Cerebellar cortex (tissue), 1 donor: ENCODE results near the gene TEX35.

ENCODE experiments used
- DNase-seq: peaks from one replicate; pipeline ENCODE4 v3.0.0-alpha.2; 2015; ENCODE audit warnings: low spot score

TEX35 gene

DNA sequence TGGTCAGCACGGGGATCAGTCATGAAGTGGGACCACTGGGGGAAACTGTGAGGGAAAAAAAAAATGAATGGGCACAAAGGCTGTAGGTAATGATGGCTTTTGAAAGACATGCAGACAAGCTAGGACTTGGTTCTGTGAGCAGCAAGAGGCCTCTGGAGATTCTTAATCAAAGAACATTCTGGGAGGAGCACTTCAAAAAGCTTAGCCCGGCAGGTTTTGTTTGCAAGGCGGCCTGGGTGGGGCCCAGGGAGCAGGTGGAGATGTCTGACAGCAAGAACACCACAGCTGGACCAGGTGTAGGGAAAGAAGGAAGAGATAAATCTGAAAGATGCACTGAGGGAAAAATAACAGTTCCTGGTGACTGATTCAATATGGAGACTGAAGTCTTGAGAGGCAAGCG, 6.0 kb downstream of the TEX35 start:
- DNase-seq = no peak

DNA sequence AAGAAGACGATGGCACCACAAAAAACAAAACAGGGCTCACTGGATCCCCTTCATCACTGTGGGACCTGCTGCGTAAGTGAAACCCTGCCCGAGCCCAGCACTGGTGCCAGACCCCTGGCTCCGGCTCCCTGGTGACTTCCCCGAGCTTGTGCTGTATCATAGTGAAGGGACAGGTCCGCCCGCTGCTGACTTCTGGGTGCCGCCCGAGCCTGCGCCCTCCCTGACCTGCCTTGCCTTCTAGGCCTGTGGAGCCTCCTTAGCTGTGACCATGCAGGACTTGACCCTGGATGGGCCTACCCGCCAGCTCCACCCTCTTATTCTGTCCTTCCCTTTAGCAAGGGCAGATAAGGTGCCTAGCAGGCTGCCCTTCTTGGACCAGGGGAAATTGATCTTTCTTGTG, 7.9 kb downstream of the TEX35 start:
- DNase-seq = no peak

DNA sequence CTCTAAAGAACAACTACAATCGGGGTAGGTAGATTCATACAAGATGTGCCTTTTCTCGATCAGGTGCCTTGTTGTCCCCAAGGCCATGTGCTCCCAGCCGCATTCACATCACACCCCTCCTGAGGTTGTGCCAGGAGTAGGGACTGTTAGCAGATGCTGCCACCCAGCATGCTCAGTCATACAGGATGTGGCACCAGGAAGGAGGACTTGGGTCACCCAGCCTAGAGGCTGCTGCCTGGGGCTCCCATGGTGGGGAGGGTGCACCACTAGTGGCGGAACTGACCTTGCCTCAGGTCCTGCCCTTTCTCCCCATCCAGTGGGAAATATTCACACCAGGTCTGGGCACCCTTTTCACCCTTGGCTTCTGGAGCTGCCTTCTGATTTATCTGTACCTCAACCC, 8.3 kb downstream of the TEX35 start:
- no peak for DNase-seq

DNA sequence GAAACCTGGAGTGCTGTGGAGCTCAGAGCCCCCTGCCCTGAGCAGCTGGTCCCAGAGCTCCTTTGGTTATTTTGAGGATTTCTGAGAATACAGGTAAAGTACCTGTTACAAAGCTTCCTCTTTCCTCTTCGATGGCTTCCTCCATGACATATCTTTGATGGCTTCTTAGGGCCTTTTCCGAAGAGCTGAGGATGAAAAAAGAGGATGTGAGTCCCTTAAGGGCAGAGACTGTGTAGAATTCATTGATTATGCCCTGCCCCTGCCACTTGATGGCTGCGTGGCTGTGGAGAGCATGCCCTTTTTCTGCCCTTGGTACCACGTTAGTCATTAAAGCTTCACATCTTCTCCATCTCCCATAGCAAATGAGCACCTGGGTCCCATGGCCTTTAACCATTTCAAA, 14.2 kb downstream of the TEX35 start:
- DNase-seq = no peak

DNA sequence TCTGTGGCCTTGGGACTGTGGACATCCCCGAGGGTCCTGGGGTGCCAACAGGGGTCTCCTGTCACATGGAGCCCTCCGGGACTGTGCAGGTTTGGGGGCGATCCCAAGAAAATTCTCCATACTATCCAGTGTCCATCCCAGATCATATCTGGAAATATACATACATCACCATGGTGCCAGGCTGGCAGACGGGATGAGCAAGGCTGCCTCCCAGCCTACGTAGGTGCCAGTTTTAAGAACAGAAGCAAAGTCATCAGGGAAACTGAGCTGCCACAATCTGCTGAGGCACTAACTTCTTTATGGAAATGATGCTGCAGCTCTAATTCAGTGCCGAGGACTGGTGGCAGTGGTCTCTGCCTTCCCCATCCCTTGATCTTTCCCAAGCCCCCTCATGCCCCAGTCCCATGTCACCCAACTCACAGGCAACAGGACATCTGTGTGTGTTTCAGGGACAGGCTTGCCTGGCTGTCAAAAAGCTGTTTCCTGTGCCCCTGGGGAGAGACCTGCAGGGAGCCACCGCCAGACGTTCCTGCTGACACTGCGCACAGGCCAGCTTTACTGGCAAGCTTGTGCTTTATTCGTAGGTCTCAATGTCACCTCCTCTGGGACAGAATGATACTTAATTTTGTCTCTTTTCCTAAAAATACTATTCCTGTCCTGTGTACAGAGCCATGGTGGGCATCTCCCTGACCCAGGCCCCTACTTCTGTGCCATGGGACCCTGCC, 15.5 kb downstream of the TEX35 start:
- DNase-seq = no peak

DNA sequence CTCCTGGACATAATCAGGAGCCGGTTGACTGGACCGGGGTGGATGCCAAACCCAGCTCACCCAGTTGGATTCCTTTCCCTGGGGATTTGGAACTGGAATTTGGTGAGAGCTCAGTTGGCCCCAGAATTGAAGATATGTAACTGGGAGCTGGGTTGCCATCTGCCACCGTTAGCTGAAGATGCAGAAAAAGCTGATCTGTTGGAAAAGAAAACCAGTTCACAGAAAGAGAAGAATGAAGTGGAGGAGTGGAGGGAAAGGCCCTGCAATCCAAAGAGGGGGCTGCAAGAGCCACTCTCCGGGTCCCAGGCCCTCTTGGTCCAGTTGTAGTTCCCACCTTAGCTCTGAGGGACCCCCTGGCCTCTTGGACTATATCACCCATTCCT, 16.0 kb downstream of the TEX35 start:
- peak; percentile 44 for DNase-seq

DNA sequence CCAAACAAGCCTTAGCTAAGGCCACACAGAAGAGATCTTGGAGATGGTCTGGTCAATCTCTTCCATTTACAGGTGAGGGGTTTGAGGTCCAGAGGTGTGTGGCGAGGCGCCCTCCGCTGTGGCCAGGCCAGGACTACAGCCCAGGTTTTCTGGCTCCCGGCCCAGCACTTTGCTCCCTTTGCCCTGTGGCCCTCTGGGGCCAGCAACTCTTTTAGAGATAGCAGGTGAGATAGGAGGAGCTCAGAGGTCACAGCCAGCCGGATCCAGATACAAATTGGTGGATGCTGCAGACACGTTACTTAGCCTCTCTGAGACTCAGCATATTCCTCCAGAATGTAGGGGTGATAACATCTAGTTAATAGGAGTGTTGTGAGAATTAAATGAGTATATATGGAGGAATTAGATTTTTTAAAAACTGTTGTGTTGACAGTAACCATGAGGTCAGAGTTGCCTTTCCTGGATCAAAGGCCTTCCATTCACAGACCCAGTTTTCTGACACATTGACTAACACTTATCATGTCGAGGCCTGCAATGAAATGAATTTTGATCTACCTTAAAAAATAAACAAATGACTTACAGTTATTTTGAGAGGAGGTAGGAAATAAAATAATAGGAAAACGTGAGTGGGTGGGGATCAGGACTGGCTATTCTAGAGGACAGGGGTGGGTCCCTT, 16.6 kb downstream of the TEX35 start:
- DNase-seq = no peak

DNA sequence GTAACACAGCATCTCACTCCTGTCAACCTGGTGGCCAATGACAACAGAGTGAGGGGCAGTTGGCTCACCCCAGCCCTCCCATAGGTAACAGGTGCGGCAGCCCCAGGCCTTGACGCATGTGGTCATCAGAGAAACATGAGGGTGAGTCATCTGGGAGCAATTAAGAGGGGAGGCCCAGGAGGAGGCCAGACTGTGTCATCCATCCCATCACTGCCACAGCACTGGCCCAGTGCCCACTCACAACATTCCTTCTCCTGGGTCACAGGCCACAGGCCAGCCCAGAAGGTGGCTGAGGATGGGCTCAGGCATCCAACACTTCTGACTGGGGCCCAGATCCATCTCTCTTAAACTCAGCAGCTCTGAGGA, 17.1 kb downstream of the TEX35 start:
- no peak for DNase-seq

DNA sequence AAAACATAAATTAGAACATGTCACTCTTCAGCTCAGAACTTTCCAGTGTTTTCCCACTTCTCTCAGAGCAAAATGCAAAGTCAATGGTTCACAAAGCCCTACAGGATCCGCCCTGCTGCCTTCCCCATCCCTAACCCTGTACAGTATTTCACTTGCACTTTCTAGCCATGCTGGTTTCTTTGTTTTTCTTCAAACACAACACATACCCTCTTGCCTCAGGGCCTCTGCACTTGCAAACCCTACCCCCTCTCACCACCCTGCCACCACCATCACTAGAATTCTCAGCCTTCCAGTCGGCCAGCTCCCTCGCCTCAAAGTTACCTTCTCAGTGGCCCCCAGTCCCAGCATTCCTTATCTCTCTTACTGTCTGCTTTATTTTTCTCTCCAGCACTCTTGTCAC, 17.6 kb downstream of the TEX35 start:
- no peak for DNase-seq

DNA sequence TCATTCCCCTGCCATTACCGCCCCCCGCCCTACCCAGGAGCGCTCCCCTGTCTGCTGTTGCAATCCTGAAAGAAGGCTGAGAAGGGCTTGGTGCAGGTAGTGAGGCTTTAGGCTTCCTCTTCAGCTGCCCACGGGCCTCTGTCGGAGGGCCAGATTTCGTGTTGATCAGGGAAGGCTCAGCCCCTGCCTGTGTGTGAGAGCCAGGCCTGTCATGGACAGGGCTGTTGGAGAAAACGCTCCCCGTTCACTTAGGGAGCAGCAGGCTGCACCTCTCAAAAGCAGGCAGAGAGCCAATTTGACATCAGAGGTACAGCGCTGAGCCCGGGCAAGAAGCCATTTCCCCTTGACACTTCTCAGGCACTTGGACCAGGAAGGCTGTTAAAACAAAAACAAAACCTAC, 19.0 kb downstream of the TEX35 start:
- no peak for DNase-seq

DNA sequence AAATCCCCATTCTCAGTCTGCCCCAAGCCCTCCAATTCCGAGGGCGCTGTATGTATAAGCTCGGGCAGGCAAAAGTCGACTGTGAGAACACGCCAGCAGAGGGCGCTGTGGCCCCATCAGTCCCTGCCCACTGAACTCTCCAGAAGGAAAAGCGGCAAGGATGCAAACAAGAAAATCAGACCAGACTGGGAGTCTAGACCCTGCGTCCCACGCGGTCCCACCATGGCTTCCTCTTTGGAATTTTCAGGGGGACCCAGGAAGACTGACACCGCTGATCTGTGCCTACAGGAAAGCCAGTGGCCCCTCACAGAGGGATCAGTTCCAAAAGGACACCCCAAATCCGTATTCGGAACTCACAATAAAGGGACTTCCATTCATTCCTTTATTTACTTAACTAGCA, 19.5 kb downstream of the TEX35 start:
- peak; percentile 85 for DNase-seq

DNA sequence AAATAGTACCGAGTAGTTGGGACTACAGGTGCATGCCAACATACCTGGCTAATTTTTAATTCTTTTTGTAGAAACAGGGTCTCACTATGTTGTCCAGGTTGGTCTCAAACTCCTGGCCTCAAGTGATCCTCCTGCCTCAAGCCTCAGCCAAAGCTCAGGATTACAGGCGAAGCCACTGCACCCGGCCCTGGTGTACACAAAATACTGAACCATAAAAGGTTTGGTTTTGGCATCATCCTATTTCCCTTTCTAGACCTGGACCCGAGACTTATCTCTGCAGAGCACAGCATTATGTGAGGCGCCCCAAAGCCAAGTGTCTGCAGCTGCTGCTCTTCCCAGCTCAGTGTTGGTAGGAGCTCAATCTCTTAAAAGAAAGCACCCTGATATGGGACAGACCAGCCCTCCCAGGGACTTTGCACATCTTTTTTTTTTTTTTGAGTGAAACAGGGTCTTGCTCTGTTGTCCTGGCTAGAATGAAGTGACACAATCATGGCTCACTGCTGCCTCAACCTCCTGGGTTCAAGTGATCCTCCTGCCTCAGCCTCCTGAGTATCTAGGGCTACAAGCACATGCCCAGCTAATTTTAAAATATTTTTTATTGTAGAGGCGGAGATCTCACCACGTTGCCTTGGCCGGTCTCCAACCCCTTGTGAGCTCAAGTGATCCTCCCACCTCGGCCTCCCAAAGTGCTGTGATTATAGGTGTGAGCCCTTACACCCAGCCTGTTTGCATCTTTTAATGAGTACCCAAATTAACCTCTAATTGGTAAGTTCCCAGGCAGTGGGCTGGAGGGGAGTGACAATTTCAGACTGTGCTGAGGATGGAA, 20.4 kb downstream of the TEX35 start:
- no peak for DNase-seq

DNA sequence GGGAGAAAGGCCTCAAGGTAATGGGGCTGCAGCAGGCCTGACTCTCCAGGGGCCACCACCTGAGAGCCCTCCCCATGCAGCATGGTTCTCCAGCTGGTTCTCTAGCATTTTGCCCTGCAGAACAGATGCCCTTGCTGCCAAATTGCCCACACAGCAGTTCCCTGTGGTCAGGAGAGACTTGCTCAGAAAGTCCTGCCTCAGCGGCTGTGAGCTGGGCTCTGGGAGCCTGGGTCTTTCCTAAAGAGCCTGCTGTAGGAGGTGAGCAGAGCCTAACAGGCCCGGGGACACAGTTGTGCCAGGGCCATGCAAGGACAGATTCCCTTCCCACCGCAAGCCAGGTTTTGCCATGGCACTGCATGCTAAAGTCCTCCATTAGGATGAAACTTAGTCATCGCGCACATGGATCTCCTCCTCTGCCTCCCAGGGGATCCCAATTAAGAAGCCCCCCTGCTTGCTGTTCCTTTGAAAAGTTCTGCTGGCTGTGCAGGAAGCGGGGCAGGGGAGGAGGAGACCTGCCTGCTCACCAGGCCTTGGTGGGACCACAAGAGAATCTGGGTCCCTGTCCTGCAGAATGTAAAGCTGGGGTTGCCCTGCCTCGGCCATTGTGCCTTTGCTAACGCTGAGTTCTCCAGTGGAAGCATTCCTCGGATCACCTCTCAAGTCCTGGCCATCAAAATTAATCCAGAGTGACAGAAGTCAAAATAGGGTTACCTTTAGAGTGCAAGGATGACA, 21.4 kb downstream of the TEX35 start:
- no peak for DNase-seq

DNA sequence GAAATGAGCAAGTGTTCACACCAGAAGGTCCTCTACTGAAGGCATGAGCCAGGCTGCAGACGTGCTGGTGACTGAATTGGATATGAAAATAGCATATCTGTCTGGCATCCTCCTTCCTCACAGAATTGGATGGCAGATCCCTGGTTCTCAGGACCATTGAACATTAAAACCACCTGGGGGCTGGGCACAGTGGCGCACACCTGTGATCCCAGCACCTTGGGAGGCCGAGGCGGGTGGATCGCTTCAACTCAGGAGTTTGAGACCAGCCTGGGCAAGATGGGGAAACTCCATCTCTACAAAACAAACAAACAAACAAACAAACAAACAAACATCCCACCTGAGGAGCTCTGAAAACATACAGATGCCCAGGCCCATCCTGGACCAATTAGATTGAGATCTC, 23.4 kb downstream of the TEX35 start:
- DNase-seq = peak; percentile 34

DNA sequence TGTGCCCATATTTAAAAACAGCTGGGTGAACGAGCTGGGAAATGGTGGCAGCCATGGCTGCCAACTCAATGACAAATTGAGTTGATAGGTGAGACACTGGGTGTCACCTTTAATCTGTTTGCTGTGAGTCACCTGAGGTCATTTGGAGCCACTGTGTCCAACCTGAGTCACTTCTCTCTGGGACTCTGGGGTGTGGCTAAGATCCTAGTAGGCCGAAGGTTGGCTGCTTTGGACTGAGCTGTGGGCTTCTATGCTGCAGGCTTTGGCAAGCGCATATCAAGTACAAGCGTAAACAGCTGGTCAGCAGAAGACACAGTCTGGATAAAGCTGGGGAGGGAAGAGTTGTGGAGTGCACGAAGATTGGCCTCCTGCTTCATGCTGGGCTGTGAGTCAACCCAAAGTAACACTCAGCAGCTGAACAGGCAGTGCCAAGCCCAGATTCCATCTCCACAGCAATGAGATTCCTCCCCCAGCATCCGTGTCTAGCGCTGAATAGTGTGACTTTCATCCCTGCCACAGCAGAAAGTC, 24.0 kb downstream of the TEX35 start:
- DNase-seq = no peak

DNA sequence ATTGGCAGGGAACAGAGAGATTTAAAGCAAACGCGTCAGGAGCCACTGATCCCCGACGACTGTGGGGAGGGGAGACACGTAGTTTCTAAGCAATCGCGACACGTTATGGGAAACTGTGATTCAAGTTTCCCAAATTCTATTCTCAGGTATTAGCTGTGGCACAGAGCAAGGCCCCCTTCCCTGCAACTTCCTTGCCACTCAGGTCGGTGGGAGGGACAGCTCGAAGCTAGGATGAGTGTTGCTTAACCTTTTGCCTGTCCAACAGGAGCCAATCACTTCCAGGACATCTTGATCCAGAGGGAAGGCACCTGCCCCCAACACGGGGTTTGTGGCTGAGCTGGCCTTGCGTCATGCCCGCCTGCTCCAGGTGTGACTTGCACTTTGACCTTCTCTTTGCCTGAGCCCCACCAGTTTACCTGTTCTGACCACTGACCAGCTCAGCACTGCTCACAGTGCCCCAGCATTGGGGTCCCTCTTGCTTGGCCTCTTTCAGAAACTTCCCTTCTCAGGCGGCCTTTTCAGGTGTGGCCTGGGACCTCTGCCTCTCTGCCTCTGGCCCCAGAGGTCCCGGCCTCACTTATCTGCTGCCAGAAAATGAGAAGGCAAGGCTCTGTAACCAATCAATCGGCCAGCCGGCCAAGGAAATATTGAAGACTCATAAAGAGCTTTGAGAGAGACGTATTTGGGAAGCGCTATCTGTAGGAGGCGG, 24.6 kb downstream of the TEX35 start:
- DNase-seq = no peak

DNA sequence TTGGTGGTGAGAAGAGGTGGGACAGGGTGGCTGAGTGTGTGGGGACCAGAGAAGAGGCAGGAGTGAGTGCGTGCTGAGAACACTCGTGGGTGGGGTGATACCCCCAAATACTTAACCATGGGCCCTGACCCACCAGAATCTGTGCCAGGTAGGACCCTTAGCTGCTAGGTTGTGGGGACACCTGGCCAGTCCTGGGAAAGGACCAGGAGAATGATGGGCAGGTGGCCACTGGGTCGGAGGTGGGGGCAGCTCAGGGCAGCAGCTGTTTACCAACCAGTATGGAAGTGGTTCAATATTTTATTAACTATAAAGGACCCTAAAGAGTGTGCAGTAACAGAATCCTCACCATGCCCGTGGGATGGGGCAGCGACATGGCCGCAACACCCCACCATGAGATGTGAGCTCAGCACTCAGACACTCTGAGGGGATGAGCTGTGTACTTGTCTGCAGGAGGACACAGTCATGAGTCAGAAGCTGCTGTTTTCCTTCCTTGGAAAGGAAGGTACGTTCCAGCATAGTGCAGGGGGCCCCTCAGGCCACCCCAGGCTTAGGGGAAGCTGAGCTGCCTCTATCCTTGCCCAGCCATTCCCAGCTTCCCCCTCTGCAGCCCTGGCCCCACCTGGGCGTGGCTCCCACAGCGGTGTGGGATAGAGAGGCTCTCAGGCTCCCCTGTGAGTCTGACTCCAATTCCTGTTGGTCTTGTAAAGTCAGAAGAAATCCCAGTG, 25.4 kb downstream of the TEX35 start:
- DNase-seq = no peak

DNA sequence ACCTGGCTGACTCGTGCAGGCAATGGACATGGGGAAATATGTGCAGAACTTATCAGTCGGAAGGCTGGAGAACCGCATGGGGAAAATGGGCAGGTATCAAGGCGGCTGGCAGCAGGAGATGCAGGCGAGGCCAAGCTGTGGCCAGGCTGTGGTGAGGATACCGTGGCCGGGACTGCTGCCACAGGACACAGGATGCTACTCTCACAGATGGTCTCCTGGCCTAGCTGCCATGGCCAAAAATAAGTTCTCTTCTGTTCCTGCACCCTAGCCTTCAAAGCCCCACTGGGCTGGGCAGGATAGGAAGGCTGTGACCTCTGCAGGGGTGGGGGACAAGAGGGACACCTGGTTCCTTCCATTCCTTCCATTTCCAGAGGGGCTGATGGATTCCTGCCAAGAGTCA, 26.4 kb downstream of the TEX35 start:
- peak; percentile 94 for DNase-seq

DNA sequence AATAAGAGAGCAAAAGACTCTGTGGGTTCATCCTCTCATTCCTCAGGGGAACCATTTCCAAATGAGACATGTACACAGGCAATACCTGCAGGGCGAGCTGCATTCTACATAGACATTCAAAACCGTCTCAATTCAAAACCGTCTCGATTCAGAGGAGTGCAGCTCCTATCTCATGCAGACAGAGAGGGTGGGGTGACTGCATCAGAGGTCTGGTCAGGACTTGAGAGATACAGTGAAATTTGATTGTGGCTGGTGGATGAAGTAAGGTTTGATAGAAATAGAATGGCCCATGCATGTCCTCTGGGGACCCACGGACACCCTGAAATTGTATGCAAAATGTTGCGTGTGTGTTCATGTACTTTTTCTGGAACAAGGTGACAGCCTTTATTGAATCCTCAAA, 27.3 kb downstream of the TEX35 start:
- DNase-seq = no peak

DNA sequence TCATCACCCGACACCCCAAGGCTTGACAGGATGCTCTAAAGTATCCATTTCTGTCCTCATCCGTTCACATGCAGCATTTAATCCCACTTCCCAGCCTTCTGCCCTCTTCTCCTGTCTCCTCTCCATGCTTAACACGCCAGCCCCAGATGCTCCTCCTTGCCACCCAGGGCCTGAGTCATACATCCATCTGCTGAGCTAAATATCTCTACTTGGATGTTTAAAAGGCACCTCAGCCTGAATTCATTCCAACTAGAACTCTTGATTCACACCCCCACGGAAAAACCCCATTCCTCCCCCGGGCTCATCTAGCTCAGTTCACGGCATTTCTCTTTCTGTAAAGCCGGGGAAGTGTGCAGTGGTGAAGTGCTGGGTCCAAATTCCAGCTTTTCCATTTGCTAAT, 27.7 kb downstream of the TEX35 start:
- DNase-seq = peak; percentile 35

DNA sequence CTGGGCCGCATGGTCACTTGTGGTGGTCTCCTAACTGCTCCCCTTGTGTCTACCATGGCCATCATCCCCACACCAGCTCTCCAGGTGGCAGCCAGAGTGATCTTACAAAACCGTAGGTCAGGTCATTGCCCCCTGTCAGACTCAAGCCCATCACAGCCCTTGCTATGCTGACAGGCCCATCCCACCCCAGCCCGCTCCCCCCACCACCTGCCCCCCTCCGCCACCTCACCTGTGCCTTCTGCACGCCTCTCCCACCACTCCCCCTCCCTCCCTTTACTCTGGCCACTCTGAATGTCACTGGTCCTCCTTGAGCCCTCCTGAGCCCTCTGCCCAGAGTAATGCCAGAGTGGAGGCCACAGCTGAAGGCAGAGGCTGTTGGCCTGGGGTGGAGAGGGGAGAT, 28.5 kb downstream of the TEX35 start:
- DNase-seq = no peak
